Measurements from ENCODE around the gene ERC2. TPM values are rescaled to one million over a fixed set of nuclear protein-coding genes. Genes with fewer than 3 reads are reported as not detected.

ERC2 gene
- total RNA-seq, 2 donors from 2014 or later, result 0.21 to 0.30 TPM

- no peak overlapping the region for H3K4me3 ChIP-seq
- no peak overlapping the region for H3K27ac ChIP-seq
- DNase-seq, result no peak
- H3K4me1 ChIP-seq, result no peaks in the 10 kb centered on the region
- TF ChIP-seq, protein P1, sequence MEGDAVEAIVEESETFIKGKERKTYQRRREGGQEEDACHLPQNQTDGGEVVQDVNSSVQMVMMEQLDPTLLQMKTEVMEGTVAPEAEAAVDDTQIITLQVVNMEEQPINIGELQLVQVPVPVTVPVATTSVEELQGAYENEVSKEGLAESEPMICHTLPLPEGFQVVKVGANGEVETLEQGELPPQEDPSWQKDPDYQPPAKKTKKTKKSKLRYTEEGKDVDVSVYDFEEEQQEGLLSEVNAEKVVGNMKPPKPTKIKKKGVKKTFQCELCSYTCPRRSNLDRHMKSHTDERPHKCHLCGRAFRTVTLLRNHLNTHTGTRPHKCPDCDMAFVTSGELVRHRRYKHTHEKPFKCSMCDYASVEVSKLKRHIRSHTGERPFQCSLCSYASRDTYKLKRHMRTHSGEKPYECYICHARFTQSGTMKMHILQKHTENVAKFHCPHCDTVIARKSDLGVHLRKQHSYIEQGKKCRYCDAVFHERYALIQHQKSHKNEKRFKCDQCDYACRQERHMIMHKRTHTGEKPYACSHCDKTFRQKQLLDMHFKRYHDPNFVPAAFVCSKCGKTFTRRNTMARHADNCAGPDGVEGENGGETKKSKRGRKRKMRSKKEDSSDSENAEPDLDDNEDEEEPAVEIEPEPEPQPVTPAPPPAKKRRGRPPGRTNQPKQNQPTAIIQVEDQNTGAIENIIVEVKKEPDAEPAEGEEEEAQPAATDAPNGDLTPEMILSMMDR (IDR thresholded peaks at IDR 0.05), result no peak
- no peaks in the 10 kb centered on the region for H3K36me3 ChIP-seq
- intact Hi-C loops (cut with DNase I), result no loop called here
- H3K27me3 ChIP-seq, result no peaks in the 10 kb centered on the region
- no peak overlapping the region for H3K9ac ChIP-seq (ENCODE audit: low read depth in 2 of 2, low read length in 2 of 2)
- no peaks in the 10 kb centered on the region for H3K9me3 ChIP-seq
Measured at GRCh38 chr3:55795746-55796145, 672.5 kb downstream of the ERC2 start.

DNA sequence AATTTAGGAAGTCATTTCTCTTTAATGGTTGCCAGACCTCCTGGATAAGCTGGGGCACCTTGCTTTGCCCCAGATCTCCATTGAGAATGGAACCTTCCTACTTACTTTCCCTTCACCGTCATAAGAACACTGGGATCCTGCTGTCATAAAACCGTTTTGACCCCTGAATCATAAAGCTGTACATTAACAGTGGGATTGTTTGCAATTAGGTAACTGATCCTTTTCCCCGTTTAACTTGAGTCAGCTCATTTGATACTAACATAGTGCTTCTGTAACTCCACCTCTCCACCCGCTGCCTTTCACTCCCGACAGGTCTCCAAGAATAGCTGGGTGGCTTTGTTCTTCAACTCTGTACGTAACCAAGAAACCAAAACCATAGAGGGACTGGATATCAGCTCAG, 673.0 kb downstream of the ERC2 start:
- TF ChIP-seq, protein P1 (IDR thresholded peaks at IDR 0.05), result no peak
- no peak overlapping the region for H3K9ac ChIP-seq (ENCODE audit: low read depth in 2 of 2, low read length in 2 of 2)
- H3K36me3 ChIP-seq, result no peaks in the 10 kb centered on the region
- no peaks in the 10 kb centered on the region for H3K9me3 ChIP-seq
- H3K27me3 ChIP-seq, result no peaks in the 10 kb centered on the region
- DNase-seq, result no peak
- intact Hi-C loops (cut with DNase I), result no loop called here
- H3K4me1 ChIP-seq, result no peaks in the 10 kb centered on the region
- no peak overlapping the region for H3K4me3 ChIP-seq
- H3K27ac ChIP-seq, result no peak overlapping the region

DNA sequence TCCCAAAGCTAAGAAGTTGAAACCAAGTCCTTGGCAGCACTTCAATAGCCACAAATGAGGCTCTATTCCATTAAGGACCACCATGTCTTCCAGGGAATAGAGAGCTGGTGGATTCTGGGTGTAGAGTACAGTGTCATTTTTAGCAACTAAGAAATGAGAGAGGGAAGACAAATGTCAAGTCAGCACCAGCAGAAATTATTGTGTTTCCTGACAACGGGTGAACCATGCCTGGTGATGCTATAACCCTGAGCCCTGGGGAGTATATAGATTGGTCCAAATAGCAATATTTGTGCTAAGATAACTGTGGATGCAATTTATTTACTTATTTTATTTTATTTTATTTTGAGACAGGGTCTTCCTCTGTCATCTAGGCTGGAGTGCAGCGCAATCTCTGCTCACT, 675.5 kb downstream of the ERC2 start:
- H3K9ac ChIP-seq (ENCODE audit: low read depth in 2 of 2, low read length in 2 of 2), result no peak overlapping the region
- DNase-seq, result no peak
- TF ChIP-seq, protein P1 (IDR thresholded peaks at IDR 0.05), result no peak
- no peaks in the 10 kb centered on the region for H3K27me3 ChIP-seq
- intact Hi-C loops (cut with DNase I), result no loop called here
- no peaks in the 10 kb centered on the region for H3K9me3 ChIP-seq
- H3K4me1 ChIP-seq, result no peaks in the 10 kb centered on the region
- no peak overlapping the region for H3K4me3 ChIP-seq
- no peak overlapping the region for H3K27ac ChIP-seq
- no peaks in the 10 kb centered on the region for H3K36me3 ChIP-seq

DNA sequence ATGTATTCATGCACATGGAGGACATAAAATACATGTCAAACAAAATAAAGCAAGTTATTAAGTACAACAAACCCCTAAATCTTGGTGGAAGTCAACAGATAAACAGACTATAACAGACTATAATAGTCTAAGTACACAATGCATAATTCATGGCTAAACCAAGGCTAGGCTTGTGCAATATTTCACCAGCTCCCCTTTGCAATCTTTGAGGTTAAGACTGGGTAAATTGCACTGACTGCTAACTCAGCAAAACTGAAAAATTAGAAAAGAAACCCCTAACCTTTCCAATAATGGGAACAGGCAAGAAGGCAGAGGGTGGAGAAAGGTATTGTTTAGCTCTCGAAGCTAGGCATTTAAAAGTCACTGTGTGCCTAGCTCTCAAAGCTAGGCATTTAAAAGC, 676.3 kb downstream of the ERC2 start:
- TF ChIP-seq, protein P1 (IDR thresholded peaks at IDR 0.05), result no peak
- no peaks in the 10 kb centered on the region for H3K36me3 ChIP-seq
- H3K4me1 ChIP-seq, result no peaks in the 10 kb centered on the region
- no peak overlapping the region for H3K27ac ChIP-seq
- H3K9me3 ChIP-seq, result no peaks in the 10 kb centered on the region
- DNase-seq, result no peak
- H3K27me3 ChIP-seq, result no peaks in the 10 kb centered on the region
- H3K9ac ChIP-seq (ENCODE audit: low read depth in 2 of 2, low read length in 2 of 2), result no peak overlapping the region
- intact Hi-C loops (cut with DNase I), result no loop called here
- H3K4me3 ChIP-seq, result no peak overlapping the region

GRCh38 chr3:55790596-55791350, 677.5 kb downstream of the ERC2 start:
- TF ChIP-seq, protein P1 (IDR thresholded peaks at IDR 0.05), result no peak
- intact Hi-C loops (cut with DNase I), result no loop called here
- no peak for DNase-seq
- Histone ChIP-seq H3K4me3 (no peak overlapping the region), H3K9me3 (no peaks in the 10 kb centered on the region), H3K27me3 (no peaks in the 10 kb centered on the region), H3K36me3 (no peaks in the 10 kb centered on the region), H3K4me1 (no peaks in the 10 kb centered on the region), H3K27ac (no peak overlapping the region), H3K9ac (ENCODE audit: low read depth in 2 of 2, low read length in 2 of 2) (no peak overlapping the region)
